ENCODE measurements around the gene ADIG. TPM values are rescaled to one million over a fixed set of nuclear protein-coding genes. Genes with fewer than 3 reads are reported as not detected.

ADIG gene
- total and polyA plus RNA-seq, 2 of the 8 experiments (the other 6 are each of a cell fraction or from before 2014, with no cell fraction given) = not detected

GRCh38 chr20:38631155-38632022 is 50.4 kb downstream of the ADIG start:
- H2BK20ac ChIP-seq (ENCODE audit: low read length) = no peak overlapping the region
- TF ChIP-seq SP1 (IDR thresholded peaks at IDR 0.05; ENCODE audit: low read depth, low read length) = 0 out of 2 replicates have a peak, but pooled peaks have one; percentile 17
- TF ChIP-seq SIRT6 (IDR thresholded peaks at IDR 0.05; ENCODE audit: low read length) = no peak
- H3K18ac ChIP-seq (ENCODE audit: extremely low read depth, low read length) = no peak overlapping the region
- no peak overlapping the region for H2BK120ac ChIP-seq (replicated peaks; ENCODE audit: low read depth, low read length)
- H3K23ac ChIP-seq (ENCODE audit: insufficient read length) = no peak overlapping the region
- peaks cover 0 to 2% (median 0%) of the 10 kb centered on the region in 4 experiments; a peak in 1 of 7 replicates for H3K27me3 ChIP-seq (replicated peaks in 1 of 4; ENCODE audit: control insufficient read depth in 3 of 4, extremely low read depth in 1 of 4, insufficient read depth in 3 of 4, low read length in 3 of 4)
- ChIA-PET POLR2A (ENCODE audit: partially characterized antibody) (no interaction called here), CTCF (ENCODE audit: partially characterized antibody) (interaction anchor here (0.6 to 3.7 kb wide), 5 partner anchors 12 to 751 kb away, joined by 3 to 27 read pairs (median 3); partner anchors contain the start of gene SLC32A1)
- no peak overlapping the region for H3K4me3 ChIP-seq (ENCODE audit: extremely low read depth in 1 of 4, insufficient read depth in 2 of 4, low read depth in 3 of 4, low read length in 4 of 4)
- no peak overlapping the region for H3K4ac ChIP-seq (replicated peaks; ENCODE audit: insufficient read length, low read depth, low read length)
- no peaks in the 10 kb centered on the region for H4K20me1 ChIP-seq (replicated peaks in 1 of 2; ENCODE audit: control insufficient read depth in 1 of 2, insufficient read depth in 2 of 2, low read length in 2 of 2)
- H3K79me2 ChIP-seq (ENCODE audit: control insufficient read depth in 1 of 2, insufficient read depth in 2 of 2, low read length in 2 of 2) = no peaks in the 10 kb centered on the region
- no peak overlapping the region for H3K56ac ChIP-seq (replicated peaks; ENCODE audit: insufficient read length, low read depth, low read length)
- DNase-seq (ENCODE audit: low read depth in 1 of 2, low spot score in 2 of 2) = no peak
- no peak overlapping the region for H2BK15ac ChIP-seq (ENCODE audit: low read length)
- H3K9me3 ChIP-seq (ENCODE audit: insufficient read depth in 2 of 2, low read depth in 1 of 2, low read length in 1 of 2) = no peaks in the 10 kb centered on the region
- H2BK5ac ChIP-seq (ENCODE audit: low read depth, low read length) = no peak overlapping the region
- 64% methylated on average over 5 of the region's 5 CpGs; no CpG with 5 or more reads in 1 of the 2 experiments for WGBS, 2 experiments (ENCODE audit: extremely low coverage in 1 of 2, insufficient coverage in 1 of 2, insufficient read length in 1 of 2, insufficient replicate concordance in 2 of 2, low coverage in 1 of 2, low lambda C conversion rate in 2 of 2, missing lambda C conversion rate in 1 of 2)
- no peak overlapping the region for H2AK5ac ChIP-seq (ENCODE audit: low read depth, low read length)
- H3K79me1 ChIP-seq (ENCODE audit: low read depth, low read length) = no peaks in the 10 kb centered on the region
- no peak overlapping the region for H2AFZ ChIP-seq (ENCODE audit: low read length)
- H3K27ac ChIP-seq (ENCODE audit: low read depth, low read length) = no peak overlapping the region
- no peak overlapping the region for H2BK12ac ChIP-seq (ENCODE audit: low read depth, low read length)
- H3K36me3 ChIP-seq (ENCODE audit: control insufficient read depth in 2 of 4, insufficient read depth in 4 of 4, low read length in 3 of 4) = no peaks in the 10 kb centered on the region
- peaks cover 0 to 6% (median 2%) of the 10 kb centered on the region in 4 experiments; a peak in 3 of 7 replicates for H3K4me1 ChIP-seq (replicated peaks in 1 of 4; ENCODE audit: control insufficient read depth in 3 of 4, insufficient read depth in 4 of 4, low read length in 3 of 4)
- no peak overlapping the region for H3K4me2 ChIP-seq (ENCODE audit: insufficient read depth in 1 of 2, low read depth in 2 of 2, low read length in 2 of 2)
- FAIRE-seq = no peak
- no peak overlapping the region for H3K9ac ChIP-seq (replicated peaks in 1 of 4; ENCODE audit: extremely low read depth in 1 of 4, low read depth in 3 of 4, low read length in 3 of 4)
- no peak overlapping the region for H3K14ac ChIP-seq (ENCODE audit: insufficient read length)
- peaks cover 6% of the 10 kb centered on the region; the same call in 1 of the 2 replicates for H3K23me2 ChIP-seq (ENCODE audit: low read depth, low read length)
- H4K5ac ChIP-seq (ENCODE audit: insufficient read length, low read depth, low read length) = no peak overlapping the region
- no peak overlapping the region for H4K8ac ChIP-seq (ENCODE audit: extremely low read depth, insufficient read depth, low read length)
- no peak overlapping the region for H4K91ac ChIP-seq (replicated peaks; ENCODE audit: insufficient read length, low read length)
